ENCODE measurements around the gene TRIM44.

DNA sequence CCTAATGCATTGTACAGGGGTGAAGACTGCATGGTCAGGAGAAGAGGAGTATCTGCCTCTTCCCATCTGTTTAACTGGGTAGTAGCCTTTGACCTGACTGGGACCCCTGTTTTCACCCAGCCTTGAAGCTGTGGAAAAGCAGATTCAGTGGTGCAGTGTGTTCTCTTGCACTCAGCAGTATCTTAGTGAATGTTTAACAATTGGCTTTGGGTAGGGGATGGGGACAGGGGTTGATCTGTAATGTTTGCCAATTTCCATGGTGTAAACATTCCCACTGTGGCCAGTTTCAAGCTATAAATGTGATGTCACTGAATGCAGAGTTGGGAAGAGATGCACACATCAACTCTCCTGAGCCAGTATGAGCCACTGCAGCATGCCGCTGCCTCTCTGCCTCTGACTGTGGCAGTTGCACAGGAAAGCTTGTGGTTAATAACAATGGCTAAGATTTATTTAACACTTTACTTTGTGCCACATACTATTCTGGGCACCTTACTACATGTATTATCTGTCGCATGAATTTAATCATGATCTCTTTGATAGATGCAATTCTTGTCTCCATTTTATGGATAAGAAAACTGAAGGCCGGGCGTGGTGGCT lies 28.6 kb upstream of the TRIM44 start:
- TF ChIP-seq, protein P1, sequence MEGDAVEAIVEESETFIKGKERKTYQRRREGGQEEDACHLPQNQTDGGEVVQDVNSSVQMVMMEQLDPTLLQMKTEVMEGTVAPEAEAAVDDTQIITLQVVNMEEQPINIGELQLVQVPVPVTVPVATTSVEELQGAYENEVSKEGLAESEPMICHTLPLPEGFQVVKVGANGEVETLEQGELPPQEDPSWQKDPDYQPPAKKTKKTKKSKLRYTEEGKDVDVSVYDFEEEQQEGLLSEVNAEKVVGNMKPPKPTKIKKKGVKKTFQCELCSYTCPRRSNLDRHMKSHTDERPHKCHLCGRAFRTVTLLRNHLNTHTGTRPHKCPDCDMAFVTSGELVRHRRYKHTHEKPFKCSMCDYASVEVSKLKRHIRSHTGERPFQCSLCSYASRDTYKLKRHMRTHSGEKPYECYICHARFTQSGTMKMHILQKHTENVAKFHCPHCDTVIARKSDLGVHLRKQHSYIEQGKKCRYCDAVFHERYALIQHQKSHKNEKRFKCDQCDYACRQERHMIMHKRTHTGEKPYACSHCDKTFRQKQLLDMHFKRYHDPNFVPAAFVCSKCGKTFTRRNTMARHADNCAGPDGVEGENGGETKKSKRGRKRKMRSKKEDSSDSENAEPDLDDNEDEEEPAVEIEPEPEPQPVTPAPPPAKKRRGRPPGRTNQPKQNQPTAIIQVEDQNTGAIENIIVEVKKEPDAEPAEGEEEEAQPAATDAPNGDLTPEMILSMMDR (IDR thresholded peaks at IDR 0.05; ENCODE audit: insufficient read depth, low read length, poor library complexity, severe bottlenecking), result no peak
- TF ChIP-seq EZH2phosphoT487 (conservative IDR thresholded peaks at IDR 0.05; ENCODE audit: low read length), result no peak

All from SU-DHL-6 (cell line).